Upper lobe of right lung (tissue), 1 donor: ENCODE data around the gene KRT71. TPM values are rescaled to one million over a fixed set of nuclear protein-coding genes. Genes with fewer than 3 reads are reported as not detected.

Experiments used
- ATAC-seq: fragments of 200-7000 bp; cut with Tn5 transposase; one replicate; pipeline ENCODE4 v1.9.1; 2020; ENCODE audit warnings: mild to moderate bottlenecking, moderate library complexity
- DNase-seq: peaks from one replicate; pipeline ENCODE4 v3.0.0-alpha.2; 2020
- H3K27ac ChIP-seq: fragments of 200-600 bp; one replicate; pipeline ENCODE4 v1.8.0; 2022
- H3K27me3 ChIP-seq: fragments of 200-600 bp; one replicate; pipeline ENCODE4 v1.8.0; 2022; ENCODE audit warnings: mild to moderate bottlenecking
- H3K36me3 ChIP-seq: fragments of 200-600 bp; one replicate; pipeline ENCODE4 v1.8.0; 2022
- H3K4me1 ChIP-seq: fragments of 200-600 bp; one replicate; pipeline ENCODE4 v1.8.0; 2022
- H3K4me3 ChIP-seq: fragments of 200-600 bp; one replicate; pipeline ENCODE4 v1.8.0; 2022; ENCODE audit warnings: mild to moderate bottlenecking
- H3K9me3 ChIP-seq: fragments of 200-600 bp; one replicate; pipeline ENCODE4 v1.8.0; 2022
- CTCF ChIP-seq: fragments of 200-600 bp; IDR thresholded peaks from one replicate; pipeline ENCODE4 v1.8.0; 2022; ENCODE audit warnings: antibody characterized with exemption
- intact Hi-C: fragments of 100-400 bp; cut with DNase I; formaldehyde crosslinking; loops from one replicate; pipeline ENCODE4 v1.11.0; 2022
- total RNA-seq: library from RNA; stranded (reverse); fragmentation: NEBNext Ultra II Directional; extraction: Animal tissue kit (Norgen Biotek cat#: 25700); gene quantifications from one replicate; pipeline ENCODE4 v1.2.1, GENCODE V29; 2021
- donor health status: DM: no; HTN: yes; CAD: no; lungs with severe emphysema.

Gene KRT71
- total RNA-seq, 1 donor from 2014 or later = not detected

GRCh38 chr12:52518574-52519386, 34.2 kb downstream of the KRT71 start:
- no peak for DNase-seq
- Histone ChIP-seq H3K36me3 (no peaks in the 10 kb centered on the region), H3K27ac (no peak overlapping the region), H3K9me3 (no peaks in the 10 kb centered on the region), H3K4me1 (no peaks in the 10 kb centered on the region), H3K4me3 (no peak overlapping the region), H3K27me3 (peaks cover 6% of the 10 kb centered on the region)
- intact Hi-C loops = no loop called here
- no peak for TF ChIP-seq CTCF
- no peak for ATAC-seq

GRCh38 chr12:52517888-52518287, 35.1 kb downstream of the KRT71 start:
- Histone ChIP-seq H3K27me3 (peaks cover 6% of the 10 kb centered on the region), H3K36me3 (no peaks in the 10 kb centered on the region), H3K4me3 (no peak overlapping the region), H3K4me1 (no peaks in the 10 kb centered on the region), H3K9me3 (no peaks in the 10 kb centered on the region), H3K27ac (no peak overlapping the region)
- intact Hi-C loops = no loop called here
- ATAC-seq = no peak
- TF ChIP-seq CTCF = no peak
- DNase-seq = no peak

- Histone ChIP-seq H3K36me3 (no peaks in the 10 kb centered on the region), H3K9me3 (no peaks in the 10 kb centered on the region), H3K4me3 (no peak overlapping the region), H3K4me1 (no peaks in the 10 kb centered on the region), H3K27me3 (peaks cover 6% of the 10 kb centered on the region), H3K27ac (no peak overlapping the region)
- intact Hi-C loops = no loop called here
- DNase-seq = no peak
- ATAC-seq = no peak
- no peak for TF ChIP-seq CTCF
Measured at GRCh38 chr12:52517005-52517835, 35.7 kb downstream of the KRT71 start.

- ATAC-seq (no peak), DNase-seq (no peak)
- Histone ChIP-seq H3K36me3 (no peaks in the 10 kb centered on the region), H3K27me3 (peaks cover 6% of the 10 kb centered on the region), H3K27ac (no peak overlapping the region), H3K4me1 (no peaks in the 10 kb centered on the region), H3K4me3 (no peak overlapping the region), H3K9me3 (peaks cover 2% of the 10 kb centered on the region)
- no peak for TF ChIP-seq CTCF
- intact Hi-C loops = no loop called here
Measured at GRCh38 chr12:52515927-52516831, 36.8 kb downstream of the KRT71 start.

- H3K4me1 ChIP-seq = no peaks in the 10 kb centered on the region
- DNase-seq (no peak), ATAC-seq (no peak)
- peaks cover 6% of the 10 kb centered on the region for H3K9me3 ChIP-seq
- no peak overlapping the region for H3K4me3 ChIP-seq
- TF ChIP-seq CTCF = no peak
- intact Hi-C loops = no loop called here
- H3K27me3 ChIP-seq = peaks cover under 1% of the 10 kb centered on the region
- H3K36me3 ChIP-seq = no peaks in the 10 kb centered on the region
- H3K27ac ChIP-seq = no peak overlapping the region
Measured at GRCh38 chr12:52515319-52515646, 37.7 kb downstream of the KRT71 start.
